ENCODE results near the gene MAD2L1BP.
A peak's percentile ranks its signal among the peaks of the same experiment; 100 is the strongest.
"Not testable (repeated sequence)": the region's sequence is repeated elsewhere in the genome, so short reads cannot be mapped to it uniquely, and the experiment has no call there.

Gene MAD2L1BP

DNA sequence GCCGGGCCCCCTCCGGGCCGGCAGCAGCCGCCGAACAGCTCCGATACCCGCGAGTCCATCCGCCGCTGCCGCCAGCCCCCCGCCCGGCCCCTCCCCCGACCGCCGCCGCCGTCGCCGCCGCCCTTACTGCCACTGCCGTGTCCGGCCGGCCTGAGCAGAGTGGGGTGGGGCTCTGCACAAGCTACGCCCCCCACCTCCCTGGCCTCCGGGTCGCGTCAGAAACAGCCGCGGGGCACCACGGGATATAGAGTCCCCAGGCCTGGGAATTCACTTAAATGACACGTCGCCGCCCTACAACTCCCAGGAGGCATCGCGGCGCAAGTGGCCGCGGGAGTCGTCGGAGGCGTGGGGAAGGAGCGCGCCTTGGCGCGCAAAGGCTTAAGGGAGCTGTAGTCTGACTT is 6.5 kb upstream of the MAD2L1BP start, which contains the start of gene GTPBP2:
Gene GTPBP2, minus strand, starts transcription at position 161 of the 401 bp plus-strand sequence. Its CDS starts 102 bp downstream, at position 59.
- H3K27me3 ChIP-seq (ENCODE audit: control insufficient read depth, insufficient read depth, low read length), result no peaks in the 10 kb centered on the region
- H3K4me1 ChIP-seq (ENCODE audit: control insufficient read depth, insufficient read depth, low read length), result peaks cover 23% of the 10 kb centered on the region
- peak within 1 kb of the TSS; percentile 93 for H3K9ac ChIP-seq (ENCODE audit: low read length)
- H3K36me3 ChIP-seq (ENCODE audit: control insufficient read depth, insufficient read depth, low read length), result peaks cover 16% of the 10 kb centered on the region
- H3K4me3 ChIP-seq (ENCODE audit: low read length), result peak within 1 kb of the TSS; percentile 89
- no peaks in the 10 kb centered on the region for H3K9me3 ChIP-seq (ENCODE audit: control insufficient read depth, low read length)

GRCh38 chr6:43629505-43630300 is 5.9 kb upstream of the MAD2L1BP start:
- H3K4me3 ChIP-seq (ENCODE audit: low read length), result peak overlapping the region; percentile 89
- no peaks in the 10 kb centered on the region for H3K9me3 ChIP-seq (ENCODE audit: control insufficient read depth, low read length)
- no peaks in the 10 kb centered on the region for H3K27me3 ChIP-seq (ENCODE audit: control insufficient read depth, insufficient read depth, low read length)
- H3K4me1 ChIP-seq (ENCODE audit: control insufficient read depth, insufficient read depth, low read length), result peaks cover 23% of the 10 kb centered on the region
- peaks cover 10% of the 10 kb centered on the region for H3K36me3 ChIP-seq (ENCODE audit: control insufficient read depth, insufficient read depth, low read length)
- H3K9ac ChIP-seq (ENCODE audit: low read length), result peak overlapping the region; percentile 91

DNA sequence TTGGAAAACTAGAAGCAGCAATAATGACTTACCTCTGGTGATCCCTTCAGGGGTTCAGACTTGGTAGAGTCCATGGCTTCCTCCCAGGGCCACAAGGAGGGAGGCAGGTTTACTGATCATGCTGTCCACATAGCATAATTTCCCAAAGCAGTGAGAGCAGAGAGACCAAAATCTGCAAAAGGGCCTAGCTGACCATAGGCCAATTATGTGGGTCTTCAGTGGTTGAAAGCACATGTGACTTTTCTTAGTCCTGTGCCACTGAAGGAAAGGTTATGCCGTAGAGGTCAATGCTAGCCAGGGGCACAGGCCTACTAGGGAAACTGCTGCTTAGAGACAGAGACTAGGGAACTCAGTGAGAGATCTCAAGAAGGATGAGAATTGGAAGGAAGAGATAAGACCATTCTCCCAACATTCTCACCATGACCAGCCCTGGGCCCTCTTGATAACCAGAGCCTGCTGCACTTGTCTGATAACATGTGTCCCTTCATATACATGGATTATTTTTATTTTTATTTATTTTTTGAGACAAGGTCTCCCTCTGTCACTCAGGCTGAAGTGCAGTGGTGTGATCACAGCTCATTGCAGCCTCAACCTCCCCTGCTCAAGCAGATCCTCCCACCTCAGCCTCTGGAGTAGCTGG is 4.5 kb upstream of the MAD2L1BP start:
- Histone ChIP-seq H3K4me3 (ENCODE audit: low read length) (no peak overlapping the region), H3K9me3 (ENCODE audit: control insufficient read depth, low read length) (no peaks in the 10 kb centered on the region), H3K36me3 (ENCODE audit: control insufficient read depth, insufficient read depth, low read length) (no peaks in the 10 kb centered on the region), H3K4me1 (ENCODE audit: control insufficient read depth, insufficient read depth, low read length) (peaks cover 29% of the 10 kb centered on the region), H3K9ac (ENCODE audit: low read length) (no peak overlapping the region), H3K27me3 (ENCODE audit: control insufficient read depth, insufficient read depth, low read length) (no peaks in the 10 kb centered on the region)

GRCh38 chr6:43633002-43633401 is 2.6 kb upstream of the MAD2L1BP start:
- peaks cover 30% of the 10 kb centered on the region for H3K4me1 ChIP-seq (ENCODE audit: control insufficient read depth, insufficient read depth, low read length)
- H3K27me3 ChIP-seq (ENCODE audit: control insufficient read depth, insufficient read depth, low read length); H3K9ac ChIP-seq (ENCODE audit: low read length); H3K4me3 ChIP-seq (ENCODE audit: low read length); H3K36me3 ChIP-seq (ENCODE audit: control insufficient read depth, insufficient read depth, low read length); H3K9me3 ChIP-seq (ENCODE audit: control insufficient read depth, low read length): not testable (repeated sequence)

DNA sequence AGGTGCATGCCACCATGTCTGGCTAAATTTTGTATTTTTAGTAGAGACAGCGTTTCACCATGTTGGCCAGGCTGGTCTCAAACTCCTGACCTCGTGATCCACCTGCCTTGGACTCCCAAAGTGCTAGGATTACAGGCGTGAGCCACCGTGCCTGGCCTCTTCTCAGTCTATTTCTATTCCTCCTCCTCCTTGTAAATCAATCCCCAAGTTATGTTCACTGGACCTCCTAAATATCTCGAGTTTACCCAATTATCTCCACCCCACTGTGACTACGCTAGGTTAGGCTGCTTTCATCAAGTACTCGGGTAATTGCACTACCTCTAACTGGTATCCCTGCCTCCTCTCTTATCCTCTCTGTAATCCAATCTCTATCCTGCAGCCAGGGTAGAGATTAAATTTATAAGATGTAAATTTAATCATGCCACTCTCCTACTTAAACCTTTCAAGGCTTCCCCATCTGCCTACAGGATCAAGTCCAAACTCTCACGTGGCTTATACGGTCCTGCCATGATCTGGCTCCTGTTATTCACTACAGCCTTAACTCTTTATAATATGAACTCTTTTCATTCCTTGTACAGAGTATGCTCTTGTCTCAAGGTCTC is 837 bp upstream of the MAD2L1BP start:
- no peaks in the 10 kb centered on the region for H3K27me3 ChIP-seq (ENCODE audit: control insufficient read depth, insufficient read depth, low read length)
- H3K4me3 ChIP-seq (ENCODE audit: low read length), result peak overlapping the region; percentile 81
- peaks cover 35% of the 10 kb centered on the region for H3K4me1 ChIP-seq (ENCODE audit: control insufficient read depth, insufficient read depth, low read length)
- no peaks in the 10 kb centered on the region for H3K9me3 ChIP-seq (ENCODE audit: control insufficient read depth, low read length)
- peak overlapping the region; percentile 92 for H3K9ac ChIP-seq (ENCODE audit: low read length)
- H3K36me3 ChIP-seq (ENCODE audit: control insufficient read depth, insufficient read depth, low read length), result no peaks in the 10 kb centered on the region

GRCh38 chr6:43636308-43636659 is 644 bp downstream of the MAD2L1BP start:
- H3K4me1 ChIP-seq (ENCODE audit: control insufficient read depth, insufficient read depth, low read length), result peaks cover 32% of the 10 kb centered on the region
- peak overlapping the region; percentile 81 for H3K4me3 ChIP-seq (ENCODE audit: low read length)

GRCh38 chr6:43639984-43640800 is 4.6 kb downstream of the MAD2L1BP start:
- no peak overlapping the region for H3K9ac ChIP-seq (ENCODE audit: low read length)
- peaks cover 30% of the 10 kb centered on the region for H3K4me1 ChIP-seq (ENCODE audit: control insufficient read depth, insufficient read depth, low read length)
- H3K27me3 ChIP-seq (ENCODE audit: control insufficient read depth, insufficient read depth, low read length), result no peaks in the 10 kb centered on the region
- H3K9me3 ChIP-seq (ENCODE audit: control insufficient read depth, low read length), result no peaks in the 10 kb centered on the region
- H3K36me3 ChIP-seq (ENCODE audit: control insufficient read depth, insufficient read depth, low read length), result peaks cover 15% of the 10 kb centered on the region
- no peak overlapping the region for H3K4me3 ChIP-seq (ENCODE audit: low read length)

More at GRCh38 chr6:43636308-43636659, 644 bp downstream of the MAD2L1BP start:
- Histone ChIP-seq H3K9ac (ENCODE audit: low read length) (peak overlapping the region; percentile 92), H3K36me3 (ENCODE audit: control insufficient read depth, insufficient read depth, low read length) (peaks cover 10% of the 10 kb centered on the region), H3K9me3 (ENCODE audit: control insufficient read depth, low read length) (no peaks in the 10 kb centered on the region), H3K27me3 (ENCODE audit: control insufficient read depth, insufficient read depth, low read length) (no peaks in the 10 kb centered on the region)

- Histone ChIP-seq H3K4me1 (ENCODE audit: control insufficient read depth, insufficient read depth, low read length) (peaks cover 8% of the 10 kb centered on the region), H3K9ac (ENCODE audit: low read length) (no peak within 1 kb of the TSS), H3K27me3 (ENCODE audit: control insufficient read depth, insufficient read depth, low read length) (no peaks in the 10 kb centered on the region), H3K36me3 (ENCODE audit: control insufficient read depth, insufficient read depth, low read length) (peaks cover 13% of the 10 kb centered on the region), H3K9me3 (ENCODE audit: control insufficient read depth, low read length) (no peaks in the 10 kb centered on the region), H3K4me3 (ENCODE audit: low read length) (no peak within 1 kb of the TSS)
Measured at GRCh38 chr6:43644940-43645612, 9.4 kb downstream of the MAD2L1BP start, which contains the start of gene RSPH9. RSPH9 (plus strand) TSS chr6:43645036; CDS start chr6:43645099, 63 bp downstream.

DNA sequence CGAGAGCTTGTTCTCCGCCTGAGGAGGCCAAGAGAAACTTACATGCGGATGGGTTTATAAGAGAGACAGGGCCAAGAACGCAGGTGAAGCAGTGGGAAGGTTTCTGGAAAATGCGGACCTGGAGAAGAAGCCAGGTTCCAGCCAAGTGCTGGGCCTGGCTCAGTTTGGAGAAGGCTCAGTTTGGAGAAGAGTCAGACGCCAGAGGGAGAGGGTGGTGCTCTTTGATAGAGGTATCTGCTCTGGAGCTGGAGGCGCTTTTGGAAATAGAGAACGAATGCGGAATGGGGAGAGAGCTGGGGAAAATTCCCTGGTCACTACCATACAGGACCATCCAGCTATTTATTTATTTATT is 9.9 kb downstream of the MAD2L1BP start:
- peaks cover 8% of the 10 kb centered on the region for H3K4me1 ChIP-seq (ENCODE audit: control insufficient read depth, insufficient read depth, low read length)
- no peak overlapping the region for H3K9ac ChIP-seq (ENCODE audit: low read length)
- H3K27me3 ChIP-seq (ENCODE audit: control insufficient read depth, insufficient read depth, low read length), result no peaks in the 10 kb centered on the region
- no peaks in the 10 kb centered on the region for H3K9me3 ChIP-seq (ENCODE audit: control insufficient read depth, low read length)
- peaks cover 9% of the 10 kb centered on the region for H3K36me3 ChIP-seq (ENCODE audit: control insufficient read depth, insufficient read depth, low read length)
- no peak overlapping the region for H3K4me3 ChIP-seq (ENCODE audit: low read length)

DNA sequence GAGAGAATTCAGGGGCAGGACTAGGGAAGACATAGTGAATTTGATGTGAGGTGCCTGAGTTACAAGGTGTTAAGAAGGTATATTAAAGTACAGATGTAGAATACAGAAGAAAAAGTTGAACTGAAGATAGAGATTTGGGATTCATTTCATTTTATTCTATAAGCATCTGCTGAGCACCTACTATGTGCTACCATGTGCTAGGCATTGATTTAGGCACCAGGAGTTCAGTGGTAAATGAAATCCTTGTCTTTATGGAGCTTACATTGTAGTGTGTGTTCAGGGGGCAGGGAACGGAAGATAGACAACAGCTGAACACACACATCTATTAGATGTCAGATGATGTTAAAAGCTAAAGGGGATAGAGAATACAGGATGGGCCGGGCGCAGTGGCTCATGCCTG is 12.0 kb downstream of the MAD2L1BP start:
- Histone ChIP-seq H3K4me3 (ENCODE audit: low read length) (no peak overlapping the region), H3K9me3 (ENCODE audit: control insufficient read depth, low read length) (no peaks in the 10 kb centered on the region), H3K4me1 (ENCODE audit: control insufficient read depth, insufficient read depth, low read length) (peaks cover 8% of the 10 kb centered on the region), H3K36me3 (ENCODE audit: control insufficient read depth, insufficient read depth, low read length) (no peaks in the 10 kb centered on the region), H3K27me3 (ENCODE audit: control insufficient read depth, insufficient read depth, low read length) (no peaks in the 10 kb centered on the region), H3K9ac (ENCODE audit: low read length) (no peak overlapping the region)

DNA sequence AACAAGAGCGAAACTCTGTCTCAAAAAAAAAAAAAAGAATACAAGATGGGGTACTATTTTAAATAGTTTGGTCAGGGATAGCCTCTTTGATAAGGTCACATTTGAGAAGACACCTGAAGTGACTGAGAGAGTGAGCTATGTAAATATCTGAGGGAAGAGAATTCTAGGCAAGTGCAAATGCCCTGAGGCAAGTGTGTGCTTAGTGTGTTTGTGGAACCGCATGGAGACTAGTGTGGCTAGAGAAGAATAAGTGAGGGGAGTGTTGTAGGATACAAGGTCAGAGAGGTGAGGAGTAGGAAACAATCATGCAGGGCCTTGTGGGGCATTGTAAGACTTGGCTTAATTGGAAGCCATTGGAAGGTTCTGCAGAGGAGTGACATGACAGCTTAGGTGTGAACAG is 12.6 kb downstream of the MAD2L1BP start:
- Histone ChIP-seq H3K4me1 (ENCODE audit: control insufficient read depth, insufficient read depth, low read length) (peaks cover 8% of the 10 kb centered on the region), H3K4me3 (ENCODE audit: low read length) (no peak overlapping the region), H3K9ac (ENCODE audit: low read length) (no peak overlapping the region), H3K27me3 (ENCODE audit: control insufficient read depth, insufficient read depth, low read length) (no peaks in the 10 kb centered on the region), H3K9me3 (ENCODE audit: control insufficient read depth, low read length) (no peaks in the 10 kb centered on the region), H3K36me3 (ENCODE audit: control insufficient read depth, insufficient read depth, low read length) (no peaks in the 10 kb centered on the region)
